GM21381 (cell line): ENCODE data around the gene USP31.
A peak's percentile ranks its signal among the peaks of the same experiment; 100 is the strongest.

ENCODE experiments used
- ATAC-seq: cut with Tn5 transposase; IDR thresholded peaks from one replicate; pipeline ENCODE4 v1.9.1; 2021; ENCODE audit warnings: mild to moderate bottlenecking, moderate library complexity; ENCODE audit not compliant: unreplicated experiment

The USP31 gene, protein sequence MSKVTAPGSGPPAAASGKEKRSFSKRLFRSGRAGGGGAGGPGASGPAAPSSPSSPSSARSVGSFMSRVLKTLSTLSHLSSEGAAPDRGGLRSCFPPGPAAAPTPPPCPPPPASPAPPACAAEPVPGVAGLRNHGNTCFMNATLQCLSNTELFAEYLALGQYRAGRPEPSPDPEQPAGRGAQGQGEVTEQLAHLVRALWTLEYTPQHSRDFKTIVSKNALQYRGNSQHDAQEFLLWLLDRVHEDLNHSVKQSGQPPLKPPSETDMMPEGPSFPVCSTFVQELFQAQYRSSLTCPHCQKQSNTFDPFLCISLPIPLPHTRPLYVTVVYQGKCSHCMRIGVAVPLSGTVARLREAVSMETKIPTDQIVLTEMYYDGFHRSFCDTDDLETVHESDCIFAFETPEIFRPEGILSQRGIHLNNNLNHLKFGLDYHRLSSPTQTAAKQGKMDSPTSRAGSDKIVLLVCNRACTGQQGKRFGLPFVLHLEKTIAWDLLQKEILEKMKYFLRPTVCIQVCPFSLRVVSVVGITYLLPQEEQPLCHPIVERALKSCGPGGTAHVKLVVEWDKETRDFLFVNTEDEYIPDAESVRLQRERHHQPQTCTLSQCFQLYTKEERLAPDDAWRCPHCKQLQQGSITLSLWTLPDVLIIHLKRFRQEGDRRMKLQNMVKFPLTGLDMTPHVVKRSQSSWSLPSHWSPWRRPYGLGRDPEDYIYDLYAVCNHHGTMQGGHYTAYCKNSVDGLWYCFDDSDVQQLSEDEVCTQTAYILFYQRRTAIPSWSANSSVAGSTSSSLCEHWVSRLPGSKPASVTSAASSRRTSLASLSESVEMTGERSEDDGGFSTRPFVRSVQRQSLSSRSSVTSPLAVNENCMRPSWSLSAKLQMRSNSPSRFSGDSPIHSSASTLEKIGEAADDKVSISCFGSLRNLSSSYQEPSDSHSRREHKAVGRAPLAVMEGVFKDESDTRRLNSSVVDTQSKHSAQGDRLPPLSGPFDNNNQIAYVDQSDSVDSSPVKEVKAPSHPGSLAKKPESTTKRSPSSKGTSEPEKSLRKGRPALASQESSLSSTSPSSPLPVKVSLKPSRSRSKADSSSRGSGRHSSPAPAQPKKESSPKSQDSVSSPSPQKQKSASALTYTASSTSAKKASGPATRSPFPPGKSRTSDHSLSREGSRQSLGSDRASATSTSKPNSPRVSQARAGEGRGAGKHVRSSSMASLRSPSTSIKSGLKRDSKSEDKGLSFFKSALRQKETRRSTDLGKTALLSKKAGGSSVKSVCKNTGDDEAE (N-terminal part only)

DNA sequence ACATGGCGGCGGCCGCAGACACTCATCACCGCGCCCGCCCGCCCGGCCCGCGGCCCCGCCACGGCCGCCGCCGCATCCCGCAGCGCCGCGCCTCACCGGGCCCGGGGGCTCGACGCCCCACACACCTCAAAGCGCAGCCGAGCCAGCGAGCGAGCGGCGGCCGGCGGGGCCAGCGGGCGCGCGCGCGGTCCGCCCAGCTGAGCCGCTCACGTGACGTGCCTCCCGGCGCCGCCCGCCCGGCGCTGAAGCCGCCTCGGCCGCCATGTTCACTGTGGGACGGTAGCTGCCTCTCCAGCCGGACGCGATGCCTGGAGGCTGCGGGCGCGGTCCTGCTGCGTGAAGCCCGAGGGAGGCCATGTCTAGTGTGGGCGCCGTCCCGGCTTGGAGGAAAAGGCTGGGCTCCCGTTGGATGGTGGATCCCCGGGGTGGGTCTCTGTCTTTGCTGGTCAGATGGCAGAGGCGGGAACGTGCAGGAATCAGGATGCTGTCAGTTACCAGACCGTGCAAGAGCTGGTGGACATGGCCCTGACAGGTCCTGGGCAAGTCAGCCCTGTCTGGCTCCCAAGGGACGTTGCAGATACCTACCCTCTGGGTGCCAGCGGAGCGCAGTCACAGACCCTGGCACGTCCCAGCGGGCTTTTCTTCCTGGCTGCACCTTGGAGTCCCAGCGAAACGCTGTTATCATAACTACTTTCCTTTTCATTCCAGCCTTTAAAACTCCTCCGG lies at the start of gene USP31:
TSS of gene USP31 (minus strand) at position 186 of the 726 bp plus-strand sequence. CDS start at position 4, 182 bp downstream.
- ATAC-seq = peak; percentile 92

DNA sequence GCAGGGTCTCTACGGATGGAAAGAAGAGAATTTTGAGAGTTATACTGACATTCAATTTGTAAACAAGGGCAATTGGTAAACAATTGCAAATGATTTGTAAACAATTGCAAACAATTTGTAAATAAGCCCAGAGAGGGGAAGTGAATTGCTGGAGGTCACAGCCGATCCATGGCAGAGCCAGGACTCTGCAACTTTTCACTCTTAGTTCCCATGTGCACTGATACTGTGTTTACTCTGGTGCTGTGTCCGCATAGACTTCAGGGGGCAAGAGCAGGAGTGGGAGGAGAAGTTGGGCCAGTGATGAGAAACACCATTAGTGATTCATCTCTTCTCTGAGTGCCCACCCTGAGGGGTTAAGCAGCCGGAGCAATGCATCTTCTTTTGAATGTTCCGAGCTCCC lies 47.3 kb upstream of the USP31 start:
- no peak for ATAC-seq

DNA sequence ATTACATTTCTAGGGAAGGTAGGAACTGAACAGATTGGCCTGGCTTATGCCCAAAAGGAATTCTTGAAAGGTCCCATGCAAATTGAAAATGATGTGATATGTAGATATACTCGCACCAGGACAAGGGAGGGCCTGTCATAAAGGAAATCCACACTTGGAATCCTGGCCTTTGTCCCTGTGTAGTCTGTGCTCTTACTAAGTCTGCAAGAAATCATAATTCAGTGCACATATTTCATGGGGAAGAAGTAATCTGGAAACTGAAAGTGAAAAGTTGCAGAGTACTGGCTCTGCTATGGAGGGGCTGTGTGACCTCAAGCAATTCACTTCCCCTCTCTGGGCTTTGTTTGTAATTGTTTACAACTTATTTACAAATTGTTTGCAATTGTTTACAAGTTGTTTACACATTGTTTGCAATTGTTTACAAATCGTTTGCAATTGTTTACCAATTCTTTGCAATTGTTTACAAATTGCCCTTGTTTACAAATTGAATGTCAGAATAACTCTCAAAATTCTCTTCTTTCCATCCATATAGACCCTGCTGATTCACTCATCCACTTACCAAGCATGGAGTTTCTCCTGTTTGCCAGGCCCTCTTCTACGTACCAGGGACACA lies 46.2 kb upstream of the USP31 start:
- no peak for ATAC-seq

DNA sequence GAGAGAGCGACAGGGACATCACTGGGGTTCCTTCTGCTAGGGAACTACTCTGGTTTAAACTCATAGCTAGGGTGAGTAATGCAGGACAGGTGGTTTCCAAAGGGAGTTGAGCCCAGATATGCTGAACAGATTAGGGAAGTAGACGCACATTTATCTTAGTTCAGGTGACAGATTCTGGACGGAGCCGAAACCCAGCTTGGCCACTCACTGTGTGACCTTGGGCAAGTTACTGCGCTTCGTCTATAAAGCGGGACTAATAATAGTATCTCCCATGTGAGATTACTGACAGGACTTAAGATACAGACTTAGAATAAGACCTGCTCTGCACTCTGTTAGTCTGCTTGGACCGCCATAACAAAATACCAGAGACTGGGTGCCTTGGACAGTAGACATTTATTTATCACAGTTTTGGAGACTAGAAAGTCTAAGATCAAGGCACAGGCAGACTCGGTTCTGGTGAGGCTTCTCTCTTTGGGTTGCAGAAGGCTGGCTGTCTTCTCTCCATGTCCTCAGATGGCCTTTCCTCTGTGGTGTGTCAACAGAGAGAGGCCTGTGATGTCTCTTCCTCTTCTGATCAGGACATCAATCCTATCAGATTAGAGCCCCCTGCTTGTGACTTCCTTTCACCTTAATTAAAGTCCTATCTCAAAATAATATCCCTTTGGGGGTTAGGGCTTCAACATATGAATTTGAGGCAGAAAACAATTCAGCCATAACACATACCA lies 45.4 kb upstream of the USP31 start:
- no peak for ATAC-seq

DNA sequence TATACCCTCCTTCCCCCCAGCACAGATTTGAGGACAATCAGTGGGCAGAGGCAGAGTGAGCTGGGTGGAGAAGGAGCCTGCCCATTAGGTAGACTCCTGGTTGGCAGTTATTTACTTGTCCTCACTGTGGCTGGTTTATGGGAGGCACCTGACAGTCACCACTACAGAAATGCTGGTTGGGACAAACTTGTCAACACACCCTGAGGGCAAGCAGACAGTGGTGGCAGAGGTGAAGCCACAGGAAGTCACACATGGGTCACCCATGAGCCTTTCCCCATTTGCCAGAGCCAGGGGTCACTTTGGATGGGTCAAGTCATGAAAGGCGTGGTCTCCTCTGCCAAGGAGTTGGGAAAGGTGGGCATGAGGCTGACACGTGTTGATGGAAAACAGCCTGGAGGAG lies 39.7 kb upstream of the USP31 start:
- no peak for ATAC-seq

DNA sequence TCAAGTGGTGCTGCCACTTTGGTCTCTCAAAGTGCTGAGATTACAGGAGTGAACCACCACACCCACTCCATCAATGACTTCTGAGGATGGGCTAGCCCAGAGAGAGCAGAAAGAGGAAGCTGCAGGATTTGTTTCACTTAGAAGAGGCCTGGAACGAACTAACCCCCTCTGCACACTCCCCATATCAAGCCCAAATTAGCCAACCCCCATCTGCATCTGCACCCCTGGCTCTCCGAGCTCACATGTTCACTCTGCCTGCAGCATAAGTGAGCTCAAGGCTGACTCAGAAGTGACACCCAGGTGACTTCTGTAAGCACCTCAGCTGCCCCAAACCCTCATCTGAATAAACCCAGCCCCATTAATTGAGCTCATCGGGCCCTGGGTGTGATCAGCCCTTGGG lies 38.1 kb upstream of the USP31 start:
- no peak for ATAC-seq

DNA sequence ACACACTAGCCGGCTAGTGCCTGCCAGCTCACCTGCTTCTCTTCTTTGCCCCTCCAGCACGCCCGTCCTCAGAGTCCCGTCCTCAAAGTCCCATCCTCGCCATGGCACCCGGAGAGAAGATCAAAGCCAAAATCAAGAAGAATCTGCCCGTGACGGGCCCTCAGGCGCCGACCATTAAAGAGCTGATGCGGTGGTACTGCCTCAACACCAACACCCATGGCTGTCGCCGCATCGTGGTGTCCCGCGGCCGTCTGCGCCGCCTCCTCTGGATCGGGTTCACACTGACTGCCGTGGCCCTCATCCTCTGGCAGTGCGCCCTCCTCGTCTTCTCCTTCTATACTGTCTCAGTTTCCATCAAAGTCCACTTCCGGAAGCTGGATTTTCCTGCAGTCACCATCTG lies 36.9 kb upstream of the USP31 start:
- no peak for ATAC-seq

DNA sequence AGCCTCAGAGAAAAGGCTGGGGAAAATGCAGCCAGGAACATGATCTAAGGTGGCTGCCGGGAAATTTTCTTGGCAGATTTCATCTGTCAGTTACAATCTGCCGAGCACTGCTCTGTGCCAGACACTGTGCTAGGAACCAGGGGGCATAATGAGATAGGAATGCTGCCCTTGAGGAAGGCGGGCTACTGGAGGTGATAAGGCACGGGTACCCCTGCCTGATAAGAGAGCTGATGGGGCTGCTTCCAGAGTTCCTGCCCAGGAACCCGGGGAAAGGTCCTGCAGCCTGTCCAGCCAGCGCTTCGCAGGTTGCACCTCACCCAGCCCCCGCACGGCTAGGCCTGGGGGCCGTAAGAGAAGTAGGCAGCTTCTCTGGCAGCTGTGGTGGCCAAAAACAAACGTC lies 36.4 kb upstream of the USP31 start:
- no peak for ATAC-seq

DNA sequence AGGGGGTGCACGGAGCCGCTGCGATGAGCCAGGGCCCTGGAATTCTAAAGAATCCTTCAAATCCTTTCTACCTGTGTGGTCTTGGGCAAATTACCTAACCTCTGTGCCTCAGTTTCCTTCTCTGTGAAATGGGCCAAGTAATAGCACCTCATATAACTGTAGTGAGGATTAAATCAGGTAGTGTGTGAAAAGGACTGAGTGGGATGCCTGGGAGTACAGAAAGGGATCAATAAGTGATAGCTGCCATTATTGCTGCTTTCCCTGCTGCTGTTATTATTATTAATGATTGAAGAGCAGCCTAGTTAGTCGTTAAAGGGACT lies 34.3 kb upstream of the USP31 start:
- ATAC-seq = no peak

DNA sequence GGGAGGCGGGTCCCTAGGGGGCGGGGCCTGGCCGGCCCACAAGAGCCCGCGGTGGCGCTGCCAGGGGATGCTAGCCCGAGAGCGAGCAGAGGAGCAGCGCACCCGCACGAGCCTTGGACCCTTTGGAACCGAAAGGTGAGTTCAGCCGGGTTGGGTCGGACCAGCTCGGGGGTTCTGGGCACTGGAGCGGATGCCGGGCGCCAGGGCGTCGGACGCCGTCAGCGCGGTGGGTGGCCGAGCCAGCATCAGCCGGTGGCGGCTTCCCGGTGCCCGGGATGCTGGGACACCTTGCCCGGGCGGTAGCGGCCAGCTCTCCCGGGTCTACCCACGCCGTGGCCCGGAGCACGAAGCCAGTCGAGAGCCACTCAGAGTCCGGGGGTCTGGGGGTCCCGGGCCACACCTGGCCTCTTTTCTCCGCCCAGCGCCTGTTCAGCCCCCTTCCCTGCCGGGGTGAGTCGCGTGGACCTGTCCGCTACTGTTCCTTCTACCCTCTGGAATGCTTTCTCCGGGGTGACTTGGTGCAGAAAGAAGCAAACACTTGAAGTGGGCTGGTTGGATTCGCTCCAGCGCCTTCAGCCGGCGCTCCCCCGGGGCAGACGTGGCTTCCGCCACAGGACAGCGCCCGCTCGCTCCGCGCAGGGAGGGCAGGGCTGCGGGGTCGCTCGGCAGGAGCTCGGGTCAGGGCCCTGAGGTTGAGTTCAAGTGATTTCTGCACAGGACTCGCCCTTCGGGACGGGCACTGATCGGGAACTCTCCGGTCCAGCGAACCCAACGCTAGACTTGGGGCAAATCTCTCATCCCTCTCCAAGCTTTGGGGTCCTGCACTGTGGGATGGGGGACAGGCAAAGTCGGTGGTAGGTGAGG lies 33.7 kb upstream of the USP31 start, which contains the start of gene SCNN1G:
TSS of gene SCNN1G (plus strand) at position 67 of the 864 bp plus-strand sequence. CDS start 3,527 bp downstream, outside the sequence.
- peak; percentile 21 for ATAC-seq

DNA sequence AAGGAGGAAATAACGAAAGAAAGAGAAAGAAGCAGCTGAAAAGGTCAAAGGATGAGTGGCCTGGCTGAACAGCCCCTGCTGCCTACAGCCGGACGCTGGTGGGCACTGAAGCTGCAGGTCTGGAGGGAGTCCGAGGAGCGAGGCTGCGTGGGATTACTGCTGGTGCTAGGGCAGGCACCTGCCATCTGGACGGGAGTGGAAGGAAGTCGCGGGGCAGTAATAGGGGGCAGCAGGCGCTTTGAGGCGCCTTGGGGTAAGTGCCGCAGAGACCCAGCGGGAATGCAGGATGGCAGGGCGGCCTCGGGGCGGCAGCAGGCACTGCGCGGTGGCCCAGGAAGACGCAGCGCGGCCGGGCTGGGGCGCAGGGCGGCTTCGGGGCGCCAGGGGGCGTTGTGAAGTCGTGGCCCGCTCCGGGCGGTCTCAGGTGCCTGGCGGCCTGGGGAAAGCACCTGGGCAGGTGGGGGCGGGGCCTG lies 33.0 kb upstream of the USP31 start:
- ATAC-seq = peak; percentile 88

DNA sequence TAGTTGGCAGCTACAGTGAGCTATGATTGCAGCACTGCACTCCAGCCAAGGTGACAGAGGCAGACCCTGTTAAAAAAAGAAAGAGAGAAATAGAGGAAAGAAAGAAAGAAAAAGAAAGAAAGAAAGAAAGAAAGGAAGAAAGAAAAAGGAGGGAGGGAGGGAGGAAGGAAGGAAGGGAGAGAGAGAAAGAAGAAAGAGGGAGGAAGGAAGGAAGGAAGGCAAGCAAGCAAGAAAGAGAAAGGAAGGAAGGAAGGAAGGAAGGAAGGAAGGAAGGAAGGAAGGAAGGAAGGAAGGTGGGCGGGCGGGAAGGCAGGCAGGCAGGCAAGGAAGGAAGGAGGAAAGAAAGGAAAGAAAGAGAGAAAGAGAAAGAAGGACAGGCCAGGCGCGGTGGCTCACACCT lies 32.3 kb upstream of the USP31 start:
- ATAC-seq = no peak

DNA sequence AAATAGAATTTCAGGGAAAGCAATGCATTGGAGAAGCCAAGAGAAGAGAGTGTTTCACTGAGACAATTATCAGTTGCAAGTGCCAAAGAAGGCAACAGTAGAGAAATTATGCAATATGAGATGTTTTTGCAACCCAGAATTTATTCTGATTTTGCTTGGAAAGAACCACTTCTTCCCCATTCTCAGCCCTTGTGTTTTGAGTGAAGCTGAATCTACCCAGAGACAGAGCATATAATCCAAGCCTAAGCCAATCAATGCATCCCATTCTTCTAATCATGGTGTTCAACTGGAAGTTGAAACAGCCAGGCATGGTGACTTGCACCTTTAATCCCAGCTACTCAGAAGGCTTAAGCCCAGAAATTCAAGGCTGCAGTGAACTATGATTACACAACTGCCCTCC lies 26.4 kb upstream of the USP31 start:
- no peak for ATAC-seq

DNA sequence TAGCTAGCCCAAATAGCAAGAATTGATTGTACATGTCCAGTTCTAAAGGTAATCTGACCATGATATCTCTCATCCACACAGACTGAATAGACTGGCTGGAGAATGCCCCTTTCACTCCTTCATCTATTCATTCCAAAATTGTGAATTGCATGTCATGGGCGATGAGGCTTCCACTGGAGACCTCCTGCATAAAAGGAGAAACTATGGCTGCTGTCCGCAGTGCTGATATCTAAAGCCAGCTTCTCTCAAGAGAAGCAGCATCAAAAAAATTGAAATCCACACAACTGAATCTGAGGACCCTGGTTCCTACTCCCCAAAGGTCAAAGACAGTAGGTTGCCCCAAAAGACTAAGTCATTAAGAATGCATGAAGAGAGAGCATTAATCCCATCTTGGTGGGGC lies 25.4 kb upstream of the USP31 start:
- no peak for ATAC-seq

DNA sequence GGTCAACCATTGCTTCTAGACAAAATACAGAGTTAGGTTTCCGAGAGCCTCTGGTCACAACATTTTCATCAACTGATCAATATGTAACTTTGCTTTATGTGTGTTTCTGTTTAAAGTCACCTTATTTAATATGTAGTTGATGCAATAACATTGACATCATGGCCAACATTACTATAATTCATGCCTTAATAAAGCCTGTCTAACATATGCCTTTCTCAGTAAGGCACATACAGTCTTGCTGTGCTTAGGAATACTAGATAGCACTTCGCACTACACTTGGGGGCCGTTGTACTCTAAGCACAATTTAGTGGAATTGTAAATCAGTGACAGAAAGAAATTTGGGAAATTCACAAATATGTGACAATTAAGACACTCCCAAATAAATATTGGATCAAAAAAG lies 23.7 kb upstream of the USP31 start:
- ATAC-seq = no peak

DNA sequence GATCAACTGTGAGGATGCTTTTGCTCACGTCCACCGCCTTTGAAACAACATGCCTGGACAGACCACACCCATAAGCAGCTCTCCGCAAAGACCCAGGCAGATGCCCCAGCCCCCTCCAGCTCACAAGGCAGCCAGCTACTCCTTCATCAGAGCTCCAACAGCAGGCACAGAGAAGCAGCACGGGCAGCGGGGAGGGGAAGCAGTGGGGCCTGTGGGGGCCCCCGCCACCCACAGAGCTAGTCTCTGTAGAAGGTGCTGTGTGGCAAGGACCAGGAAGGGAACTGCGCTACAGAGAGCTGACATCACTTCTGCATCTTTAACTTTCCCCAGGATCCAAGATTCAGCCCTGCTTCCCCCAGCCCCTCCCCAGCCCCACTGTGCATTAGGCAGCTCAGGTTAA lies 23.3 kb upstream of the USP31 start:
- ATAC-seq = no peak

DNA sequence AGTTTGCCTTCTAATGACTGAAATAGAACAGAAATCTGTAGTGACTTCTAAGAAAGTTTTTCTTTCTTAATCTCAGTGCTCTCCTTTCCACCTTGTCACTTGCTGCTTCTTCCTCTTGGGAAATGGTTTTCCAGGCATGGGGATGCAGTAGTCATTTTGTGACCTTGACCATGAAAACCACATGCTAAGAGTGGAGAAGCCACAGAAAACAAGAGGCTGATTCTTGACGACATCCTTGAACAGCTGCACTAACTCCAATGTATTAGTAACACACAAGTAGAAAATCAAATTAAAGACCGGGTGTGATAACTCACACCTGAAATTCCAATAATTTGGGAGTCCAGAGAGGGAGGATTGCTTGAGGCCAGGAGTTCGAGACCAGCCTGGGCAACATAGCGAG lies 15.5 kb upstream of the USP31 start:
- ATAC-seq = no peak

DNA sequence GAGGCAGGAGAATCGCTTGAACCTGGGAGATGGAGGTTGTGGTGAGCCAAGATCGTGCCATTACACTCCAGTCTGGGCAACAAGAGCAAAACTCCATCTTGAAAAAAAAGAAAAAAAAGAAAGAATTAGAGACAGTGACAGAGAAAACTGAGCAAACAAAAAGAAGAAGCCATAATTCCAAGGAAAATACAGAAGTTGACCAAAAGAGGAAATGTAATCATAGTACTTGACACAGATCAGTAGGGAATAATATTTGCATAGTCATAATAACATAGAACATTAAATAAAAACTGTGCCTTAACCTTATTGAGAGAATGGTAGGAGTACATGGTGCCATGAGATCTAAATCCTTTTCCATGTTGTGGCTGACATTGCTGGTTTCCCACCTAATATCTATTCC lies 14.7 kb upstream of the USP31 start:
- no peak for ATAC-seq
